GM19397 (cell line): ENCODE measurements around the gene NR5A2.
A peak's percentile ranks its signal among the peaks of the same experiment; 100 is the strongest.

ENCODE experiments used
- ATAC-seq: cut with Tn5 transposase; IDR thresholded peaks from one replicate; pipeline ENCODE4 v1.9.1; 2021; ENCODE audit warnings: mild to moderate bottlenecking, moderate library complexity; ENCODE audit not compliant: unreplicated experiment

NR5A2 gene

GRCh38 chr1:200118779-200119505 lies 91.4 kb downstream of the NR5A2 start:
- no peak for ATAC-seq

GRCh38 chr1:200121421-200121820 lies 93.9 kb downstream of the NR5A2 start:
- ATAC-seq: no peak

GRCh38 chr1:200124309-200124708 lies 96.8 kb downstream of the NR5A2 start:
- no peak for ATAC-seq

GRCh38 chr1:200128081-200128480 lies 100.6 kb downstream of the NR5A2 start:
- no peak for ATAC-seq

GRCh38 chr1:200128944-200129879 lies 101.7 kb downstream of the NR5A2 start:
- no peak for ATAC-seq

GRCh38 chr1:200130552-200130951 lies 103.0 kb downstream of the NR5A2 start:
- no peak for ATAC-seq

- no peak for ATAC-seq
These were observed 104.1 kb downstream of the NR5A2 start for GRCh38 chr1:200131551-200132125.

GRCh38 chr1:200133123-200133522 lies 105.6 kb downstream of the NR5A2 start:
- no peak for ATAC-seq

GRCh38 chr1:200134116-200134515 lies 106.6 kb downstream of the NR5A2 start:
- no peak for ATAC-seq

GRCh38 chr1:200136384-200136783 lies 108.9 kb downstream of the NR5A2 start:
- ATAC-seq: no peak

- ATAC-seq: peak; percentile 66
These were observed 112.2 kb downstream of the NR5A2 start for GRCh38 chr1:200139661-200140250.

- ATAC-seq: no peak
These were observed 115.8 kb downstream of the NR5A2 start for GRCh38 chr1:200143347-200143746.

GRCh38 chr1:200146100-200146499 lies 118.6 kb downstream of the NR5A2 start:
- ATAC-seq: no peak

- no peak for ATAC-seq
These were observed 119.6 kb downstream of the NR5A2 start for GRCh38 chr1:200147094-200147493.

GRCh38 chr1:200147742-200148141 lies 120.2 kb downstream of the NR5A2 start:
- no peak for ATAC-seq

- ATAC-seq: no peak
These were observed 122.5 kb downstream of the NR5A2 start for GRCh38 chr1:200150006-200150405.

GRCh38 chr1:200150721-200151120 lies 123.2 kb downstream of the NR5A2 start:
- no peak for ATAC-seq

GRCh38 chr1:200152336-200152735 lies 124.8 kb downstream of the NR5A2 start:
- no peak for ATAC-seq

- ATAC-seq: peak; percentile 52
These were observed 126.0 kb downstream of the NR5A2 start for GRCh38 chr1:200153277-200154055.

GRCh38 chr1:200154069-200154767 lies 126.7 kb downstream of the NR5A2 start:
- ATAC-seq: peak; percentile 89
